Kidney capillary endothelial cell (primary cell): Measurements from ENCODE around the gene PGS1.

ENCODE experiments used
- DNase-seq: peaks from one replicate; pipeline ENCODE4 v3.0.0-alpha.2; 2018; ENCODE audit warnings: low spot score

Gene PGS1

DNA sequence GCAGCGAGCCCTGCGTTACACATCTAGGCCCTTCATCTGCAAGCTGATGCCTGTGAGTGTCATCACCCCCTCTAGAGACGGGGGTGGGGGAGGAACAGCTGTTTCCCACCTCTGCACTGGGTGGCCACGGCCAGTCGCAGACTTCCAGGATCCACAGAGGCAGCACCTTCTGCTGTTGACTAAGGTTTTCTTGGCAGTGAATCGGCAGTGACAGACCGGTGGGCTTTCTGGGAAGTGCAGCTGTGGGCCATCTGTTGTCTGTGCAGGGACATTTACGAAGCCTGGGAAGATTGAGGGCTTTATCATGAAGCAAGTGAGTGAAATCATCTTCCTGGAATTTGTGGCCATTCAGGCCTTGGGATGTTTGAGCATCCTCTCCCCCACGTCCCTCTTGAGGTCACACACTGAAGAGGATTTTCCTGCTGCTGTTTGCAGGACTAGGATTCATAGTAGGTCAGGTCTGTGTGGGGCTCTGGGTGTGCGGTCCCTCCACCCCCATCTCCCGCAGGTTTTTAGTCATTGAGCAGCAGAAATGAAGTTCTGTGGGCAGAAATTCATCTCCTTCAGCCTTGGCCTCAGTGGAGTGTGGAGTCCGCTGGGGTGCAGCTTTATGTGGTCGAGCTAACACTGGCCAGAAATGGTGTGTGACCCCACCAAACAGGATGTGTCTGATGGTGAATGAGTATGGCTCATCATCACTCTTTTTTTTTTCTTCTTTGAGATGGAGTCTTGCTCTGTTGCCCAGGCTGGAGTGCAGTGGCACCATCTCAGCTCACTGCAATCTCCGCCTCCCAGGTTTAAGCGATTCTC lies 12.0 kb downstream of the PGS1 start:
- peak; percentile 94 for DNase-seq

DNA sequence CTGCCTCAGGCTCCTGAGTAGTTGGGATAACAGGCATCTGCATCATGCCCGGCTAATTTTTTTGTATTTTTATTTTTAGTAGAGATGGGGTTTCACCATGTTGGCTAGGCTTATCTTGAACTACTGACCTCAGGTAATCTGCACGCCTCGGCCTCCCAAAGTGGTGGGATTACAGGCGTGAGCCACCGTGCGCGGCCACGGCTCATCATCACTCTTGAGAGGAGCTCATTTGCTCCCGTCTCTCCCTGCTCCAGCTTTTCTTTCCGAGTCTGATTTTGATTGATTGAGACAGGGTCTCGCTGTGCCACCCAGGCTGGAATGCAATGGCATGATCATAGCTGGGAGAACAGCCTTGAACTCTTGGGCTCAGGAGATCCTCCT lies 12.6 kb downstream of the PGS1 start:
- DNase-seq: no peak

DNA sequence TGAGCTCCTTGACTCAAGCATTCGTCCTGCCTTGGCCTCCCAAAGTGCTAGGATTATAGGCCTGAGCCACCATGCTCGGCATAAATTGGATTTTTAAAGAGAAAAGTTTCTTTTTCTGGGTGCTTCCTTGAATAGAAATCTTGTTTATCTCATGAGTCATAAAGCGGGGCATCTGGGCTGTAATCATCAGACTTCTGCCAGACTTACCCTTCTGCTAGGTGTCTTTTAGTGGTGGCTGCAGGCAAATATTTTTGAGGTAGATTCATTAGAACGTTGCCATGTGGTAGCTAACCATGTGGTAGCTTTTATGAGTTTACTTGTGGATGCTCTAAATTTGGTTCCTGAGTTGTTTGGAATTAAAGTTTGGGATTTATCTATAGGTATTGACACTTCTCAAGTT lies 13.4 kb downstream of the PGS1 start:
- DNase-seq: peak; percentile 56

DNA sequence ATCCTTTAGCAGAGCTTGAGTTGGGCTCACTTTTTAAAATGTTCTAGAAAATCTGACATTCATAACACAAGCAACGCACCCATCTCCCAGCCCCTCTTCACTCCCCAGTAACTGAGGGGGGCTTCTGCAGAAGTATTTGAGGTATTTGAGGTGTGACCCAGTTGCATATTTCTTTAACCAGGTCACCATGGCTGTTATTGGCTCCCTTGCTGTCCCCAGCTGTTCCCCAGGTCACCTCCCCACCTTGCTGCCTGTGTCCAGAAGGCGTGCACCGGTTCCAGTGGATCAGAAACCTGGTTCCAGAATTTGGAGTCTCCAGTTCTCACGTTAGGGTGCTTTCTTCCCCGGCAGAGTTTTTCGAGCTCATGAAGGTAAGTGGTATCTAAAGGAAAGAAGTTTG lies 13.8 kb downstream of the PGS1 start:
- DNase-seq: no peak

DNA sequence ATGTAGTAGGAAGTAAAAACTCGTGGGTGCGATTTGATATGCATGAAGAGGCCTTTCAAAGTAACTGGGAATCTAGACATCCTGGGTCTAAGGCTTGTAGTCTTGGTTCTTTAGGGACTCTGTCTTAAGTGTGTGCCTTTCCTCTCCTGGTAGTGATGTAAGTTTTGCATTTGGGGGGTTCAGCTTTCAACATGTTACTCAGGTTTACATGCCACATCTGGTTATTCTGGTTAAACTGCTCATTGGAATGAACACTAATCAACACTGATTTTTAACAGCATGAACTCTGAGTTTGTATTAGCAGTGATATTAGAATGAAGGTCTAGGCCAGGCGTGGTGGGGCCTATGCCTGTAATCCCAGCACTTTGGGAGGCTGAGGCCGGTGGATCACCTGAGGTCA lies 15.1 kb downstream of the PGS1 start:
- DNase-seq: no peak

DNA sequence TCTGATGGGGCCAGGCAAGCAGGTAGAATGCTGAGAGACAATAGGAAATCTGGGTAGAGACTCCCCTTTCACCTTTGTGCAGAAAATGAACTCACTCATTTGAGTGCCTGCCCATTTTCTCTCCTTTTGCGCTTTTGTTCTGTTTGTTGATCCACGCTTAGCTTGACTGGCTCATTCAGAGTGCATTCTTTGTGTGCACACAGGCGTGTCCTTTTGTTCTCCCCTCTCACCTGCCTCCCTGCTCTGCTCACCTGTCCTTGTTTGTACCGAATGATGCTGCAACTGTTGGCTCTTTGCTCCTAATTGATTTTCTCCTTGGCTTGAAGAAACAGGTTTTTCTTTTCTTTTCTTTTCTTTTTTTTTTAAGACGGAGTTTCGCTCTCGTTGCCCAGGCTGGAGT lies 15.8 kb downstream of the PGS1 start:
- DNase-seq: no peak

DNA sequence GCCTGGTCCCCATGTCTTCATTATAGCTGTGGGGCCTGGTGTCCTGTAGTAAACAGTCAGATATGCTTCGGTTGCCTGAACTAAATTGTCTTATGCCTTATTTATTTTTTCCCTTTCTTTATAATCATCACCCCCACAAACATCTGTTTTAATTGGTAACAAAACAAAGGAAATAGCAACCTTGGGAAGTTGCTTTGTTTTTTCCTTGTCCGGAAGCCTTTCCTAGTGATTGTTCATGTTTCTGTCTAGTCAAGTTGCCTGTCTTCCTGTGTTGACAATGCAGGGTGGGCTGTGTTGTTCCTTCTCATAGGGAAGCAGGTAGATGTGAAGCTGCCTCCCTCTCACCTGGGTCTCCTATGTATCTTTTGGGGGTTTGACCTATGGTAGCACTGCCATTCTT lies 16.7 kb downstream of the PGS1 start:
- DNase-seq: peak; percentile 82

DNA sequence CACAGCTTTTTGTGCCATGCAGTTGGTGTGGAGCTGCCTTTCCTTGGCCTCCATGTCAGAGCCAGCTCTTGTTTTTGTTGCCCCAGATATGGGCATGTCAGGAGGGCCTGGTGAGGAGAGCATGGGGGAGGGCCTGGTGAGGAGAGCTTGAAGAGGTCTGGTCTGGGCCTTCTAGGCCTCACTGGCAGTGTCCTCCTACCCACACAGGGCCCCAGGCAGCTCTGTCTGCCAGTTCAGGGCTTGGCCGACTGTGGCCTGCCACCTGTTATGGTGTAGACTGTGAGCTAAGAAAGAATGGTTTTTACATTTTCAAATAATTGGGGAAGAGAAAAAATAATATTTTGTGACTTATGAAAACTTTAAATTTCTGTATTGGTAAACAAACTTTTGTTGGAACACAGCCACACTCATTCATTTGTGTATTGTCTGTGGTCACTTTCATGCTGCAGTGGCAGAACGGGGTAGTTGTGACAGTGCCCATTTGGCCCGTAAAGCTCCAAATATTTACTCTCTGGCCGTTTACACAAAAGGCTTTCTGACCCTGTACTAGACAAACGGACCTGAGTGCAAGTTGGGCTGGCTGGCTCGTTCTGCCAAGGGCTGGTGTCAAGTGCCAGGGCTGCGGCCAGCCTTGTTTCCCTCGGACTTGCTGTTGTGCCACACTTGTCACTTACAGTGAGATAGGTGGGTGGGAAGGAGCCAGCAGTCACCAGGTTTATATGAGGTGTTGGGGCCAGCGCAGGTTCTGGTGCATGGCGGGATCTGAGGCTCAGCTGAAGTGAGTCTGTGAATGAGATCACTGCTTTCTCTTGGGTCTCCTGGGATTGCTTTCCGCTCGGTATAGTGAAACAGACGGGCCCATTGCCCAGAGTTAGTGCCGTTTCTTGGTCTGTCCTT lies 18.2 kb downstream of the PGS1 start:
- no peak for DNase-seq

DNA sequence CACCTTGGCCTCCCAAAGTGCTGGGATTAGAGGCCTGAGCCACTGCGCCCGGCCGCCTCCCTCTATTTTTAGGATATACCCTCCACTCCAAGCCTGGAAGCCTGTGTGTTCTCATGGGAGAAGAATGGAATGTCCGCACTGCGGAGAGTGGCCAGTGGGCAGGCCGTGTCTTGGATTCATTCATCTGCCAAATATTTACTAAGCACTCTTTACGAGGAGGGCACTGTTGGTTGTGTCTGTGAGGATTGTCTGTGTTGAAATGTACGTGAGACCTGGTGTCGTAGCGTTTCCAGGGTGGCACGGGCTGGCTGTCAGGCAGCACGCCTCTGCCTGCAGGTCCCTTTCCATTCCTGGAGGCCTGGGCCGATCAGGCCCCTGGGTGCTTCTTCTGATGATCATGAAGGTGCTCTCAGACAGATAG lies 19.2 kb downstream of the PGS1 start:
- no peak for DNase-seq

DNA sequence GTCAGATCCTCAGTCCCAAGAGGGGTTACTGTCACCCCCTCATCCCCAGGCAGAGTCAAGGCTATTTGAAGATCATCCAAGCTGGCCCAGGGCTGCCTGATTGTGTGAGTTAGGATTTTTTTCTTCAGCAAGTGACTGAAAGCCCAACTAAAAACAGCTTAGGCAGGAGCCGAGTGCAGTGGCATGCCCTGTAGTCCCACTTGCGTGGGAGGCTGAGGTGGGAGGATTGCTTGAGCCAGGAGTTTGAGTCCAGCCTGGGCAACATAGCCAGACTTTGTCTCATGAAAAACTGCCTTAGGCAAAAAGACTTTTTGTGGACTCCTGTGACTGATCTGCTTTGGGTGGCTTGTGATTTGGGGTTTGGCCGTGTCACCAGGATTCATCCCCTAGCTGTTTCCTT lies 19.9 kb downstream of the PGS1 start:
- DNase-seq: no peak

DNA sequence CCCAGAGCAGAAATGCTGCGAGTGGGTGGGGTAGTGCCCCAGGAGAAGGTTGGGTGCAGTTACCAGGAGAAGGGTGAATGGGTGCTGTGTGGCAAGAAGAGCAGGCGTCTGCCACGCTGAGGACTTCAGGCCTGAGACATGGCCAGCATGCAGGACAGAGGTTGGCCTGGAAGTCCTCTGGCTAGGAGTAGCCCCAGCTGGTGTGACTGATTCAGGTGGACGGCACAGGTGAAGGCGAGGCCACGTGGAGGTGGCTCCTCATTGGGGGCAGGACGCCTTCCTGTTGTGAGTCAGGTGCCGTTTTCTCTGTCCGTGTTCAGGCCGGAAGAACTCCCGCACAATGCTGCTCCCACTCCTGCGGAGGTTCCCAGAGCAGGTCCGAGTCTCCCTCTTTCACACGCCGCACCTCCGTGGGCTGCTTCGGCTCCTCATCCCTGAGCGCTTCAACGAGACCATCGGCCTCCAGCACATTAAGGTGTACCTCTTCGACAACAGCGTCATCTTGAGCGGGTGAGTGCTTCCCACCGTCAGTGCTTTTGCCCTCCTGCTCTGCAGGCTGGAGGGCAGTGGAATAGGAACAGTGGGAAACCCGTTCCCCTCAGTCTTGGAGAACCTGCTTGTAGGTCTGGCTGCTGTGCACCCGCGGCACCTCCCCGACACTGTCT lies 20.7 kb downstream of the PGS1 start:
- DNase-seq: no peak

DNA sequence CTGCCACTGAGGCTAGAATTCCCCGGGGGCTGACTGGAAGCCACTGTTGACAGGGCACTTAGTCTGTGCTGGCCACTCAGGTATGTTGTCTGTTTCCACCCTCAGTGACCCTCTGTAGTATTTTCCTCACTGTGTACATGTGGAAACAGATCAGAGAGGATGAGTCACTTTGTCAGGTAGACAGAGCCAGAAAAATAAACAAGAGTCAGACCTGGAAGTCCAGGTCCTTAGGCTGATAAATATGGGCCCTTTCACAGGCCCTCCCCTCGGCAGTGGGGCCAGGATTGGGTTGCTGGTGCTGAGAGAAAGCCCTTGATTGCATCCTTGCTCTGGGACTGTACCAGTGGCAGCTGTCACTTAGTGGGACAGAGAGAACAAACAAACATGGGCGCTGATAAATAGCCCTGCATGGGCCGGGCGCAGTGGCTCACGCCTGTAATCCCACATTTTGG lies 21.3 kb downstream of the PGS1 start:
- DNase-seq: no peak

DNA sequence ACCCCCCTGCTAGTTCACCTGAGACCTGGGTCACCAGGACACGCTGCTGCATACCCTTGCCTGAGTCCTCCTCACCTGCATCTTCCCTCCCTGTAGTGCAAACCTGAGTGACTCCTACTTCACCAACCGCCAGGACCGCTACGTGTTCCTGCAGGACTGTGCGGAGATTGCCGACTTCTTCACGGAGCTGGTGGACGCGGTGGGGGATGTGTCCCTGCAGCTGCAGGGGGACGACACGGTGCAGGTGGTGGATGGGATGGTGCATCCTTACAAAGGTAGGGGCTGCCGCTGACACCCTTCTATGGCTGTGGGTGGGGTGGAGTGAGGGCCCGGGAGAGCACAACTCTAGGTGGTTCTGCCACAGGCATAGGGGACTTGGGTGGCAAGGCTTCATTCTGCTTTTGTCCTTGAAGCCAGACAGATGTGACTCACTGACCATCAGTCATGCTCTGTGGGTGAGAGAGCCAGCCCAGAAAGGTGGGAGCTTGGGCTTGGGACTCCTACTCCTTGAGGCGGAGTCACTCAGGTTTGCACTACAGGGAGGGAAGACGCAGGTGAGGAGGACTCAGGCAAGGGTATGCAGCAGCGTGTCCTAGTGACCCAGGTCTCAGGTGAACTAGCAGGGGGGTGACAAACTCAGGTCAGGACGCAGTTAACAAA lies 22.3 kb downstream of the PGS1 start:
- no peak for DNase-seq

DNA sequence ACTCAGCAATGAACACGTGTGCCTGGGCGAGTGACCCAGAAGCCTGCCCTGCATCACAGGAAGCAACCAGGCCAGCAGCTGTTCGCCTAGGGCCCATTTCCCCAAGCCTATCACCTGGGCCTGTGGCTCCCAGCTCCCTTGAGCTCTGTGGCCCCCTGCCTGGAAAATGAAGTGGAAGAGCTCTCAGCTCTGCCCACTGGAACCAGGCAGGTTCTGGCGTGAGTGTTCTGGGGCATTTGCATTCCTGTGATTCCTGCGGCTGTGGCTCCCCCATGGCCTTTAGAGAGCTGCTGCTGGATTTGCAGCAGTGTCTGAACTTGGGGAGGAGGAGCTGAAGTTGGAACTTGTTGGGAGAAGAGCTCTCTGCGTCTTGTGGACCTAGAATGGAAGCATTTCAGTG lies 22.8 kb downstream of the PGS1 start:
- no peak for DNase-seq

DNA sequence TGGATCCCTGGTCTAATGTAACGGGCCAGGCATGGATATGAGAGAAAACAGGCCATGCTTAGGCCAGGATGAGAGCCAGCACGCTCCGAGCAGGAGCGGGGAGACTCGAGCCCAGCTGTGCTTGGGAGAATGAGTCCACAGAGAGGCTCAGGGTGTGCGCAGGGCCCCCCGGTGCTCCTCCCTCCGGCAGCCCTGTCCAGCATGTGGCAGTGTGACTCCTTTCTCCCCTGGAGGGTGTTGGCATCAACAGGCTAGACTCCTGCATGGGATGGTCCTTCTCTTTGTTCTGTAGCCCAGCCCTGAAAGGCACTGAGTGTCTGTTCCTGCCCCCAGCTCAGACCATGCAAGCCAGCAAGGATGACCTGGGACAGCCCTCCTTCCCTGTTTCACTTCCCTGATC lies 23.4 kb downstream of the PGS1 start:
- no peak for DNase-seq

DNA sequence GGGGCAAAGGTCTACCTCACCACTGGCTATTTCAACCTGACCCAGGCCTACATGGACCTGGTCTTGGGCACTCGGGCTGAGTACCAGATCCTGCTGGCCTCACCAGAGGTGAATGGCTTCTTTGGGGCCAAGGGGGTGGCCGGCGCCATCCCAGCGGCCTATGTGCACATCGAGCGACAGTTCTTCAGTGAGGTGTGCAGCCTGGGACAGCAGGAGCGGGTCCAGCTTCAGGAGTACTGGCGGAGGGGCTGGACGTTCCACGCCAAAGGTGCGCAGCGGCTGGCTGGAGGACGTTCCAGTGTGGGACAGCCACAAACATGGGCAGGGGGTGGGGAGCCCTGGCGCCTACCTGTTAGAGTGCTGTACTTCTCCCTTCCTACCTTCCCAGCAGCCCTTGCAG lies 25.4 kb downstream of the PGS1 start:
- no peak for DNase-seq

DNA sequence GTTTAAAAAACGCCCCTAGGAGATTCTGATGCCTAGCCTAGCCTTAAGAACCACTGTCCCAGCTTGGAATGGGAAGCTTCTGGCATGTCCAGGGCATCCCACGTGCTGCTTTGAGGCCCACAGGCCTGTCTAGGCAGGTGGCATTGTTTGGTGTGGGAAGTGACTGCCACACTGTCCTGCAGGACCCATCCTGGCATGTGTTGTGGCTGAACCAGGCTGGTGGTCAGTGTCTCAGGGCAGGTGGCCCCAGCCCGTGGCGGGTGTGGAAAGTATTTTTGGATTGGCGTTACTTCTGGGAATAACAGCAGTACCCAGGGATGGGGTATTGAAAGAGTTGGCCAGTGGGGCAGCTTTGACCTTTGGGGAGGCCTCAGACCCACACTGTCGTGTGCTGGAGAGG lies 27.9 kb downstream of the PGS1 start:
- DNase-seq: no peak

DNA sequence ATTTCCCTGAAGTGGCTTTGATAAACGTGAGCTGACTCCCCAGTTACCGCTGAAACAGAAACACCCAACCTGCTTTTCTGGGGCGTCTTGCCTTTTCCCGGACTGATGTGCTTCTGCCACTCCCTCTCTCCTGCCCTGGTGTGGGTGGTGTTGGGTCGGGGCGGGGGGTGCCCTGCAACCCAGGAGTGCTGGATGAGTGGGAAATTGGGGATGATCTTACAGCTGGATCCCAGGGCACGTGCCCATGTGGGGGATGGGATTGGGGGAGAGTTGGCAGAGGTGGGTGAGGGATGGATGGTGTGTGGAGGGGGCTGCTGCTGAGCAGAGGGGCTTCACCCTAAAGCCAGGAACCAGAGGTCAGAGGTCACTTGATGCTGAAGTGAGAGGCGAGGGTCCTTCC lies 28.5 kb downstream of the PGS1 start:
- DNase-seq: no peak

DNA sequence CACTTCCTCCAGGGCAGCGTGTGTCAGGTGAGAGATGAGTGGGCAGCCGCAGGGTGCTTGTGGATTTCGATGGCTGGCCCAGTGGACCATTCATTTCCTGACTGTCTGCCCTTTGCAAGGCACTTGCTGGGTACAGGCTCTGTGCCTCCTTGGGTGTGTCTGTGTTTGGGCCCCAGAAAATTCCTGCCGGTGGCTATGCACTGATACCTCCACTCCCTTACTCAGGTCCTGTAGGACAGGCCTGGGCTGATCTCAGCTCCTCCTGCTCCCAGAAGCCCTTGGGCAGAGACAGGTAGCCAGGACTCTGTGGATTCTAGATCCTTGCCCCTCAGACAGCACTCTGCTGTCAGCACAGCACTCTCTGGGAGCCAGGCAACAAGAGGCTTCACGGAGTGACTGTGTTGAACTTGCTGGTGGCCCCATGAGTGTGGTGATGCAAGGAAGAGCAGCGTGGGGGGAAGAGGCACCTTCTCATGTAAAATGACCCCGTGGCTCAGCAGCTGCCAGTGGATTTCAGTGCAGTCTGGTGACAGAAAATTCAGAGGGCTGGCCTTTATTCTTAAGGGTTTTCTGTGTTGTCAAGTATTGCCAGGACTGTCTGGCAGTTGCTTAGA lies 29.0 kb downstream of the PGS1 start:
- no peak for DNase-seq

DNA sequence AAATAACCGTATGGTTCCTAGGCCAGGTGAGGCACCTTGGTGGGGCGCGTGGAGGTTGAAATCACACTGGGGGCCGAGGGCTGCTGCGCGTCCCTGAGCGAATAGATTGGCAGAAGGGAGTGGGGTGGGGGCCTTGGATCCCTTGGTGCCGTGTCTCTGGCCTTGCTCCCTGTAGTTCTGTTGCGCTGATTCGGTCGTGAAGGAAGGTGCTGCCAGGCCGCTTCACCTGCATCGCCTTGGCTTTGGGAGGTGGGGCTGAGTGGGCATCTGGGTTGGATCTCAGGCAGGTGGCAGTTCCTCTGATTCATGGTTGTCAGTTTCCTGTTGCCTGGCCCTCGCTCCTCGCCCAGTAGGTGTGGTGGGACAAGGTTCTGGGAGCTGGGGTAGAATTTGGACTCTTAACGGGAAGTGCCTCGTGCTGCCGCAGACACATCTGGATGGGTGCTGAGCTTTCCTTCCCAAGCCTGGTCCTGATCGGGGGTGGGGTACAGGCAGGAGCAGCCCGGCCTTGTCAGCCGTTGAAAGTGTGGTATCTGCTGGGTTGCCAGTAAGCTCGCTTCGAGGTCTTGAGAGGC lies 30.1 kb downstream of the PGS1 start:
- no peak for DNase-seq

DNA sequence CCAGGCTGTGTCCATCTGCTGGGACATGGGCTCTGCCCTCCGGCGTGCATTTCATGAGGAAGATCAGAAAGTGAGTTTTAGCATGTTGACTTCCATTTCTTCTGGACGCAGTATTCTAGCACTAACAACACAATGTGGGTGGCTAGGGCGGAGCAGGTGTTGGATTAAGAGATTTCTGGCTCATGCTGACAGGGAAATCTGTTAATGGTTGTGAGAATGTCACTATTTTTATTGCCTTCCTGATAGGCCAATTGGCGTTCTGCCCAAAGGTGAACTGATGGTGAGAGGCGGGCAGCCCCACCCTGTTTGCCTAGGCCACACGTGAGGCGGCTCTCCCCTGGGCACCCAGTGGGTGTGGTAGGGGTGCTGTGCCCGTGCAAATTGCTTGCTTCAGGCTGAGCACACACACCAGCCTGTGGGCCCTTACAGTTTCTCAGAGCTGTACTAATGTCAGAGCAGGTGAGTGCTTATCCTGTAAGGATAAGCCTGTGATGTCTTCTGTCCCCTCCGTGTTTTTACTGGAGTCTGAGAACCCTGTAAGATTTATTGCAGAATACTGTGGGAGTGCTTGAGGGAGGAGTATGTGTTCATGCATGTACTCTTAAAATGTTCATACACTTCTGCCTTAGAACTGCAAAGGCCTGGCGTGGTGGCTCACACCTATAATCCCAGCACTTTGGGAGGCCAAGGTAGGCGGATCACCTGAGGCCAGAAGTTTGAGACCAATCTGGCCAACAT lies 30.9 kb downstream of the PGS1 start:
- DNase-seq: no peak
